NCI-H1092 treated with DMSO at 0.1 percent for 48 hours (cell line): Measurements from ENCODE around the gene WDR27.
"Not testable (repeated sequence)": the region's sequence is repeated elsewhere in the genome, so short reads cannot be mapped to it uniquely, and the experiment has no call there.

Source experiments
- DNase-seq: peaks from one replicate; lab custom pipeline; 2025; lab: John Stamatoyannopoulos, UW

Gene WDR27

GRCh38 chr6:169513478-169514193 lies 188.2 kb downstream of the WDR27 start:
- no peak for DNase-seq

- DNase-seq: not testable (repeated sequence)
These were observed 190.0 kb downstream of the WDR27 start for GRCh38 chr6:169511785-169512184.

- no peak for DNase-seq
These were observed 191.0 kb downstream of the WDR27 start for GRCh38 chr6:169510871-169511270.

GRCh38 chr6:169508452-169508851 lies 193.4 kb downstream of the WDR27 start:
- DNase-seq: no peak

GRCh38 chr6:169503422-169504152 lies 198.2 kb downstream of the WDR27 start:
- DNase-seq: no peak

- DNase-seq: no peak
These were observed 199.4 kb downstream of the WDR27 start for GRCh38 chr6:169502445-169502844.

GRCh38 chr6:169501777-169502313 lies 200.0 kb downstream of the WDR27 start:
- DNase-seq: no peak

GRCh38 chr6:169501128-169501527 lies 200.7 kb downstream of the WDR27 start:
- no peak for DNase-seq

- no peak for DNase-seq
These were observed 201.1 kb downstream of the WDR27 start for GRCh38 chr6:169500688-169501087.

GRCh38 chr6:169499848-169500247 lies 202.0 kb downstream of the WDR27 start:
- no peak for DNase-seq

- DNase-seq: no peak
These were observed 202.8 kb downstream of the WDR27 start for GRCh38 chr6:169498916-169499513.

- no peak for DNase-seq
These were observed 206.2 kb downstream of the WDR27 start for GRCh38 chr6:169495601-169496000.

- no peak for DNase-seq
These were observed 207.8 kb downstream of the WDR27 start for GRCh38 chr6:169494038-169494437.

- DNase-seq: no peak
These were observed 210.3 kb downstream of the WDR27 start for GRCh38 chr6:169491482-169491881.

GRCh38 chr6:169490830-169491229 lies 211.0 kb downstream of the WDR27 start:
- DNase-seq: no peak

GRCh38 chr6:169490246-169490641 lies 211.6 kb downstream of the WDR27 start:
- DNase-seq: peak; percentile 7

- no peak for DNase-seq
These were observed 212.1 kb downstream of the WDR27 start for GRCh38 chr6:169489563-169490245.

GRCh38 chr6:169487579-169488436 lies 214.0 kb downstream of the WDR27 start:
- peak; percentile 4 for DNase-seq

- DNase-seq: no peak
These were observed 221.9 kb downstream of the WDR27 start for GRCh38 chr6:169479783-169480495.

- DNase-seq: no peak
These were observed 227.5 kb downstream of the WDR27 start for GRCh38 chr6:169474362-169474761.

GRCh38 chr6:169473663-169474062 lies 228.2 kb downstream of the WDR27 start:
- no peak for DNase-seq
